Gastroesophageal sphincter (tissue), 3 donors: ENCODE results near the gene SEC22A.

Experiments
- POLR2A ChIP-seq, 2 donors: fragments of 450-650 bp; IDR thresholded peaks; one replicate each; pipeline ENCODE4 v1.6.1; 2017; ENCODE audit warnings: antibody characterized with exemption in 2 of 2, mild to moderate bottlenecking in 2 of 2, moderate library complexity in 1 of 2
- TF ChIP-seq, protein P1 (sequence below), 4 experiments: fragments of 200-600 bp in 2 of 4; fragments of 450-650 bp in 2 of 4; sonication (generic) in 1 of 4; IDR thresholded peaks; one replicate each; pipeline ENCODE4 v1.5.1; 2017 to 2019; ENCODE audit warnings: antibody characterized with exemption in 4 of 4, mild to moderate bottlenecking in 2 of 4, moderate library complexity in 2 of 4

DNA sequence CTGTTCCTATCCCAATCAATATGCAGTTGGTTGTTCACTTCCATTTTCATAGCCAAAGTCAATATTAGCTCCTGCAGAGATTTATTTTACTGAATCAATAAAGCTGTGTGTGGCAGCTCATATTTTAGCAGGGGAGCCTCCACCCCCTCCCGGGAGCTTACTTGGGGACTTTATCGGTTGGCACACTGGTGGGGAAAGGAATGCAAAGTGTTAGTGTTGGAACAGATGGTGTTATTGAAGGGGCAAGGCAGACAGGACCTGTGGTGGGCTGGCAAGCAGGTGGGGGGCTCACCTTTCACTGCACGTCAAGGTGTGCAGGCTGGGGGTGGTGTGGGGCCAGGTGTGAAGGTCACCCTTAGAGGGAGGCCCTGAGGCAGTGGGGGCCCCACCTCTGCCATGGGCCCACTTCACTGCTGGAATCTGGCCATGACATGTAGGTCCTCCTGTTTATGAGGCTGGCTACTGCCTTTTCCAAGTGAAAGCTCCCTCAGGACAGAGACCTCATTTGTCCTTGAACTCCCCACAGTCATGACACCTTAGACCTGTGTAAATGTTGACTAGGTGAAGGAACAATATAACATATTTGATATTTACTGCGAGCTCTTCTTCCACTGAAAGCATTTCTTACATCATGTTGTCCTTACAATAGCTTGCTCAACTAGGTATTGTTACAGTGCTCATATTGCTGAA lies 44.0 kb upstream of the SEC22A start:
- TF ChIP-seq, protein P1, sequence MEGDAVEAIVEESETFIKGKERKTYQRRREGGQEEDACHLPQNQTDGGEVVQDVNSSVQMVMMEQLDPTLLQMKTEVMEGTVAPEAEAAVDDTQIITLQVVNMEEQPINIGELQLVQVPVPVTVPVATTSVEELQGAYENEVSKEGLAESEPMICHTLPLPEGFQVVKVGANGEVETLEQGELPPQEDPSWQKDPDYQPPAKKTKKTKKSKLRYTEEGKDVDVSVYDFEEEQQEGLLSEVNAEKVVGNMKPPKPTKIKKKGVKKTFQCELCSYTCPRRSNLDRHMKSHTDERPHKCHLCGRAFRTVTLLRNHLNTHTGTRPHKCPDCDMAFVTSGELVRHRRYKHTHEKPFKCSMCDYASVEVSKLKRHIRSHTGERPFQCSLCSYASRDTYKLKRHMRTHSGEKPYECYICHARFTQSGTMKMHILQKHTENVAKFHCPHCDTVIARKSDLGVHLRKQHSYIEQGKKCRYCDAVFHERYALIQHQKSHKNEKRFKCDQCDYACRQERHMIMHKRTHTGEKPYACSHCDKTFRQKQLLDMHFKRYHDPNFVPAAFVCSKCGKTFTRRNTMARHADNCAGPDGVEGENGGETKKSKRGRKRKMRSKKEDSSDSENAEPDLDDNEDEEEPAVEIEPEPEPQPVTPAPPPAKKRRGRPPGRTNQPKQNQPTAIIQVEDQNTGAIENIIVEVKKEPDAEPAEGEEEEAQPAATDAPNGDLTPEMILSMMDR (IDR thresholded peaks at IDR 0.05) = no peak
- TF ChIP-seq POLR2A (IDR thresholded peaks at IDR 0.05) = no peak
